Fibroblast of the aortic adventitia (primary cell): ENCODE results near the gene FYB1. TPM values are rescaled to one million over a fixed set of nuclear protein-coding genes. Genes with fewer than 3 reads are reported as not detected.
A peak's percentile ranks its signal among the peaks of the same experiment; 100 is the strongest.
"Not testable (repeated sequence)": the region's sequence is repeated elsewhere in the genome, so short reads cannot be mapped to it uniquely, and the experiment has no call there.

ENCODE experiments used
- DNase-seq: peaks from one replicate; pipeline ENCODE4 v3.0.0-alpha.2; 2010; ENCODE audit warnings: low read depth
- H3K4me3 ChIP-seq: 2 replicates; pipeline ENCODE4 v1.5.1; 2011; ENCODE audit warnings: low read depth, mild to moderate bottlenecking, control low read depth, low read length, moderate library complexity
- total RNA-seq: library from RNA; depleted of rRNA; stranded (reverse); fragments of >200 nt; gene quantifications from 2 replicates; pipeline ENCODE4 v1.2.3, GENCODE V29; 2012; ENCODE audit warnings: low replicate concordance
- TF ChIP-seq, protein P1 (sequence below): IDR thresholded peaks from 2 replicates; pipeline ENCODE4 v1.5.1; 2011; ENCODE audit warnings: mild to moderate bottlenecking, low read length, control low read depth, inconsistent platforms; ENCODE audit not compliant: insufficient read depth

The FYB1 gene
- total RNA-seq, 1 donor = 0.54 TPM

DNA sequence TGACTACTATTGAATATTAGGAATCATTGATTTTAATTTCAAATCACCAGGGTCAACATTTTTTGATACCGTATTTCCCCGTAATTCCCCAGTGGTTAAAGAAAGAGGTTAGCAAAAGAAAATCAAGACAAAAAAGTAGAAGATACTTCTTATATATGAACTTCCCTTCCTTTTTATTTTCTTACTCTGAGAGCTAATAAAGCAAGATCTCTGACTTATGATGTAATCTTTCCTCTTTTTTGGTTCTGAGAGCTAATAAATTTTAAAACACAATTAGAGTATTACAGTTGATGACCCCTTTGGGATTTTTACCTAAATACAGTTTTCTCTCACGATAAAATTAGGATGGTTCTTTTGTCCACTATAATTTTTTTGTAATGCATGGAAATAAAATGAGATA lies 9.2 kb upstream of the FYB1 start:
- DNase-seq = no peak
- TF ChIP-seq, protein P1, sequence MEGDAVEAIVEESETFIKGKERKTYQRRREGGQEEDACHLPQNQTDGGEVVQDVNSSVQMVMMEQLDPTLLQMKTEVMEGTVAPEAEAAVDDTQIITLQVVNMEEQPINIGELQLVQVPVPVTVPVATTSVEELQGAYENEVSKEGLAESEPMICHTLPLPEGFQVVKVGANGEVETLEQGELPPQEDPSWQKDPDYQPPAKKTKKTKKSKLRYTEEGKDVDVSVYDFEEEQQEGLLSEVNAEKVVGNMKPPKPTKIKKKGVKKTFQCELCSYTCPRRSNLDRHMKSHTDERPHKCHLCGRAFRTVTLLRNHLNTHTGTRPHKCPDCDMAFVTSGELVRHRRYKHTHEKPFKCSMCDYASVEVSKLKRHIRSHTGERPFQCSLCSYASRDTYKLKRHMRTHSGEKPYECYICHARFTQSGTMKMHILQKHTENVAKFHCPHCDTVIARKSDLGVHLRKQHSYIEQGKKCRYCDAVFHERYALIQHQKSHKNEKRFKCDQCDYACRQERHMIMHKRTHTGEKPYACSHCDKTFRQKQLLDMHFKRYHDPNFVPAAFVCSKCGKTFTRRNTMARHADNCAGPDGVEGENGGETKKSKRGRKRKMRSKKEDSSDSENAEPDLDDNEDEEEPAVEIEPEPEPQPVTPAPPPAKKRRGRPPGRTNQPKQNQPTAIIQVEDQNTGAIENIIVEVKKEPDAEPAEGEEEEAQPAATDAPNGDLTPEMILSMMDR = no peak
- no peak overlapping the region for H3K4me3 ChIP-seq

DNA sequence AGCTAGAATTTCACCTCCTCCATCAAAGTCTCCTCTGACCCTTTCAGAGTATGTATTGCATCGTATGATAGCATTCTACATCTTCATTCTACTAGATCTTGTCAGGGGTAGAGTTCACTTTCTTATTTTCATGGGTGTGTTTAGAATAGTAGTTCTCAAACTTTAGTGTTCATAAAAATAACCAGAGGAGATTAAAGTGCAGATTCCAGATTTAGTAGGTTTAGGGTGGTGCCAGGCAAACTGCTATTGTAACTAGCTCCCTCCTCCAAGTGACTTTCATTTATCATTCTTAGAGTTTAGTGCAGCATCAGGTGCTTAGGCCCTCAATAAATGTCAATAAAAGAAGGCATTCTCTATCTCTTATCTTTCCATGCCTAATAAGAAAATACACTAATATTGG lies 7.2 kb upstream of the FYB1 start:
- TF ChIP-seq, protein P1 = no peak
- no peak overlapping the region for H3K4me3 ChIP-seq
- no peak for DNase-seq

DNA sequence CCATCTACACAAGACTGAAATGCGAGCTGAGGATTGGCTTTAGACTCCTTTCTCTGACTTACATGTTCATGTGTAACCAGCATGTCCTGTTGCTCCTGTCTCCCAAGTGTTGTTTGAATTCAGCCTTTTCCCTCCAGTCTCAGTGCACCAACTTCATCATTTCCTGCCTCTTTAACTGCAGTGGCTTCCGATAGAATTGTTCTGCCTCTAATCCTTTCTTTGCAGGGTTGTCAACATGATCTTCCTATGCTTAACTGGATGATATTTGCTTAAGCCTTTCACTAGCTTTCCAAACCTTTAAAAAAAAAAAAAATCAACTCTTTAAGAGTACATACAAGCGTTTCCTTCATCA lies 6.7 kb upstream of the FYB1 start:
- no peak overlapping the region for H3K4me3 ChIP-seq
- TF ChIP-seq, protein P1 = no peak
- no peak for DNase-seq

DNA sequence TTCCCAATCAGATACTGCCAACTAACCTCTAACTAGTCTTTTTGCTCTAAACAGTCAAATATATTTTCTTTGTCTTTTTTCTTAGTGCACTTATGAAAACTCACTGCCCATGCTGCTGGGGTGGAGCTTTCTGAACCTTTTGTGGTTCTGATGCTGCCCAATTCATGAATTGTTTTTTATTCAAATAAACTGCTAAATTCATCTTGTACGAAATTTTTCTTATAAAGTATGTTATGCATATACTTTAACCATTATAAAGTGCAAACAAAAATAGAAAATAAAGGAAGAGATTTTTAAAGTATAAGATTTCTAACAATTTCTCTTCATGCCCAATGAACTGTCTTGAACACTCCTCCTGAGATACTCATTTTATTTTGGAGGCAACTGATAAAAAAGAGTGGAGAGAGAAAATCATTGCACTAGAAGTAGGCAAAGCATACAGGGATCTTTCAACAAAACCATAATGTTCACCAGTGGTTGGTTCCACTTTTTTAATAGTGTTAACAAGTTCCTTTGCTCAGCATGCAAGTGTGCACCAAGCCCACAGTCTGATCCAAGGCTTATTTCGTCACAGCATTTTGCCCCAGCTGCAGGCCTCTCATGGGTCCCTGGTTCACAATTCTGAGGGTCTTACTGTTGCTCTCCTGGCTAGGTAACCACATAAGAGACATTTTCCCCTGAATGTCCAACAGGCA lies 6.2 kb upstream of the FYB1 start:
- TF ChIP-seq, protein P1 = no peak
- no peak for DNase-seq
- no peak overlapping the region for H3K4me3 ChIP-seq

DNA sequence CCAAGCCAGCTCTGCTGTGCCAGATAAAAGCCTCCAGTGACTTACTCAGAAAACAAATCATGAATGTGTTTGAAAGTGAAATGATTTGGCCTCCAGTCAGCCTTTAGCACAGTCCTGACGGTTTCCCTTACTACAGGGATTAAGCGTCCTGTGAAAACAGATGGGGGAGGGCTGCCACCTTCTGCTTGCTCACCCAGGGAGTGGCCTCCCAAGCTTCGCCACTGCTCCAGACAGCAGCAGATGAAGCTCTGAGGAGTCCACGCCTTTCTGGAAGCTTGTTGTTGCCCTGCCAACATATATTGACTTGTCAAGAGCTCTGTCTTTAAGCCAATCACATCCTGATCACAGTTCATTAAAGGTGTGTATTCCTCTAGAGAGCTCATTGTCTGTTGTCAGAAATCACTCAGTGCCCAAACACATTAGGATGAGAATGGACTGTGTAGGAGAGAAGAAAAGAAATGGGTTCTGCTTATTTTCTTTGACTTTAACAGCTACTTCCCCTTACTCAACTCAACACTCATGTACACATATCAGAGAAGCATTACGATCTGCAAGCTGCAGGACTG lies 4.9 kb upstream of the FYB1 start:
- peak; percentile 44 for DNase-seq

DNA sequence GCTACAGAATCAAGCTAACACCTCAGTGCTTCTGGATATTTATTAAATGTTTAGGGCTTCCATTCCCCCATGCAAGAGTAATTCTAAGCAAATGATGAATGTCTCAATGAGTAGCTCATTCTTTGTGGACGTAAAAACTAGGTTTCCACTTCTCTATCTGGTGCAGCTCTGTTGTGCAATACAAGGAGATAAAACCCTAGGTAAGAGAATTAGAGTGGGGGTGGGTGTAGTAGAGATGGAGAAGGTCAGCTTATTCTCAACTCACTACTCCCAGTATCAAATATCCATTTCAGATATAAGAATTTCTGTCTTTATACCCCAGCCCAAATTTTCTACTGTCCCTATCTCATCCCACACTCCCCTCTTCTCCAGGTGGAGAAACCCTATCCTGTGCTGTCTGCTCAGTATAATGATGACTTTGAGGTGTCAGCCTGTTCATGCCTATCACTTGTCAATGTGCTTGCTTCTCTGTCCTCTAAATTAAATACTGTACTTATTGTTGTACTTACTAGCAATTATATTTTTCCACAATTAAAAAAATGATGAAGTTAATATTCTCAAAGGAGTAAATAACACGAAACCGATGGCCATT lies 4.3 kb upstream of the FYB1 start:
- TF ChIP-seq, protein P1 = no peak
- H3K4me3 ChIP-seq = no peak overlapping the region
- no peak for DNase-seq

More for the DNA sequence above, 4.9 kb upstream of the FYB1 start:
- TF ChIP-seq, protein P1 = no peak
- H3K4me3 ChIP-seq = no peak overlapping the region

DNA sequence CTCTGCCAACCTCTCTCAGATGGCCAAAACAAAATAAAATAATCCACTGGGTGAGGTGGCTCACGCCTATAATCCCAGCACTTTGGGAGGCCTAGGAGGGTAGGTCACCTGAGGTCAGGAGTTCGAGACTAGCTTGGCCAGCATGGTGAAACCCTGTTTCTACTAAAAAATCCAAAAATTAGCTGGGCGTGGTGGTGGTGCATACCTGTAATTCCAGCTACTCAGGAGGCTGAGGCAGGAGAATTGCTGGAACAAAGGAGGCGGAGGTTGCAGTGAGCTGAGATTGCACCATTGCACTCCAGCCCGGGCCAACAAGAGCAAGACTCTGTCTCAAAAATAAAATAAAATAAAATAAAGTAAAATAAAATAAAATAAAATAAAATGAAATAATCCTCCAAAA lies 2.3 kb upstream of the FYB1 start:
- DNase-seq, H3K4me3 ChIP-seq: not testable (repeated sequence)
